H9 (cell line): ENCODE data around the gene UGT1A6. TPM values are rescaled to one million over a fixed set of nuclear protein-coding genes. Genes with fewer than 3 reads are reported as not detected.

Source experiments
- DNase-seq: peaks from one replicate; pipeline ENCODE4 v3.0.0-alpha.2; 2017
- H2AFZ ChIP-seq: one replicate; pipeline ENCODE4 v1.6.1; 2013; ENCODE audit warnings: mild to moderate bottlenecking, low read length, control low read depth, moderate library complexity
- H2AK5ac ChIP-seq: 2 replicates; pipeline ENCODE4 v1.6.1; 2013; ENCODE audit warnings: low read length, control low read depth, mixed read lengths; ENCODE audit not compliant: insufficient read length
- H2BK120ac ChIP-seq: one replicate; pipeline ENCODE4 v1.6.1; 2013; ENCODE audit warnings: low read depth, mild to moderate bottlenecking, low read length, control low read depth, inconsistent platforms; ENCODE audit not compliant: poor library complexity, severe bottlenecking
- H2BK12ac ChIP-seq: 2 replicates; pipeline ENCODE4 v1.6.1; 2013; ENCODE audit warnings: low read length, control low read depth, mixed read lengths, low read depth; ENCODE audit not compliant: insufficient read length
- H2BK15ac ChIP-seq: 2 replicates; pipeline ENCODE4 v1.6.1; 2013; ENCODE audit warnings: low read depth, low read length, control low read depth
- H2BK20ac ChIP-seq: one replicate; pipeline ENCODE4 v1.6.1; 2013; ENCODE audit warnings: low read depth, mild to moderate bottlenecking, low read length, control low read depth, inconsistent platforms; ENCODE audit not compliant: poor library complexity, severe bottlenecking
- H2BK5ac ChIP-seq: 2 replicates; pipeline ENCODE4 v1.6.1; 2013; ENCODE audit warnings: low read length, control low read depth, mixed read lengths; ENCODE audit not compliant: insufficient read length
- H3K14ac ChIP-seq: 2 replicates; pipeline ENCODE4 v1.6.1; 2013; ENCODE audit warnings: low read length, control low read depth; ENCODE audit not compliant: insufficient read depth
- H3K18ac ChIP-seq: 2 replicates; pipeline ENCODE4 v1.6.1; 2013; ENCODE audit warnings: low read depth, mild to moderate bottlenecking, mixed read lengths, low read length, control low read depth; ENCODE audit not compliant: insufficient read length
- H3K23ac ChIP-seq: 2 replicates; pipeline ENCODE4 v1.6.1; 2013; ENCODE audit warnings: low read length, control low read depth, mixed read lengths, low read depth; ENCODE audit not compliant: insufficient read length
- H3K23me2 ChIP-seq: 2 replicates; pipeline ENCODE4 v1.6.1; 2013; ENCODE audit warnings: low read depth, mild to moderate bottlenecking, mixed read lengths, low read length, control low read depth; ENCODE audit not compliant: insufficient read length, poor library complexity, severe bottlenecking
- H3K27ac ChIP-seq: 2 replicates; pipeline ENCODE4 v1.5.1; 2013; ENCODE audit warnings: low read length, control low read depth, mixed read lengths, low read depth; ENCODE audit not compliant: insufficient read length
- H3K27me3 ChIP-seq: 2 replicates; pipeline ENCODE4 v1.6.1; 2013; ENCODE audit warnings: low read length, control low read depth, inconsistent platforms; ENCODE audit not compliant: insufficient read depth
- H3K4ac ChIP-seq: 2 replicates; pipeline ENCODE4 v1.6.1; 2013; ENCODE audit warnings: low read depth, mild to moderate bottlenecking, control low read depth, inconsistent platforms, low read length, moderate library complexity
- H3K4me1 ChIP-seq: 2 replicates; pipeline ENCODE4 v1.6.1; 2013; ENCODE audit warnings: low read length, control low read depth, inconsistent platforms; ENCODE audit not compliant: insufficient read depth
- H3K4me2 ChIP-seq: 2 replicates; pipeline ENCODE4 v1.6.1; 2013; ENCODE audit warnings: low read length, control low read depth, mixed read lengths; ENCODE audit not compliant: insufficient read length, insufficient read depth
- H3K56ac ChIP-seq: 2 replicates; pipeline ENCODE4 v1.6.1; 2013; ENCODE audit warnings: low read depth, mild to moderate bottlenecking, mixed read lengths, low read length, control low read depth; ENCODE audit not compliant: insufficient read length
- H3K79me1 ChIP-seq: 2 replicates; pipeline ENCODE4 v1.6.1; 2013; ENCODE audit warnings: low read depth, mild to moderate bottlenecking, moderate library complexity, low read length, control low read depth, inconsistent platforms; ENCODE audit not compliant: insufficient read depth, poor library complexity, severe bottlenecking
- H3K79me2 ChIP-seq: 2 replicates; pipeline ENCODE4 v1.6.1; 2013; ENCODE audit warnings: low read length, control low read depth, inconsistent platforms; ENCODE audit not compliant: insufficient read depth
- H3K9ac ChIP-seq: 2 replicates; pipeline ENCODE4 v1.6.1; 2013; ENCODE audit warnings: low read length, control low read depth, mixed read lengths; ENCODE audit not compliant: insufficient read length; ENCODE audit errors: extremely low read depth
- H3K9me3 ChIP-seq: one replicate; pipeline ENCODE4 v1.6.1; 2013; ENCODE audit warnings: low read depth, low read length, inconsistent platforms; ENCODE audit not compliant: control insufficient read depth
- H3T11ph ChIP-seq: one replicate; pipeline ENCODE4 v1.6.1; 2013; ENCODE audit warnings: mild to moderate bottlenecking, low read length, control low read depth, inconsistent platforms
- H4K20me1 ChIP-seq: one replicate; pipeline ENCODE4 v1.6.1; 2013; ENCODE audit not compliant: control insufficient read depth, insufficient read length, insufficient read depth
- H4K5ac ChIP-seq: 2 replicates; pipeline ENCODE4 v1.6.1; 2013; ENCODE audit warnings: low read depth, mild to moderate bottlenecking, mixed read lengths, low read length, control low read depth; ENCODE audit not compliant: insufficient read length
- H4K8ac ChIP-seq: replicated peaks from 2 replicates; pipeline ENCODE4 v1.6.1; 2013; ENCODE audit warnings: low read length, control low read depth, mixed read lengths, low read depth; ENCODE audit not compliant: insufficient read length
- H4K91ac ChIP-seq: 2 replicates; pipeline ENCODE4 v1.6.1; 2013; ENCODE audit warnings: low read depth, mild to moderate bottlenecking, moderate library complexity, mixed read lengths, low read length, control low read depth; ENCODE audit not compliant: insufficient read length
- H3K27ac Mint-ChIP-seq, 3 experiments: 2 replicates in 2 of 3; 3 replicates in 1 of 3; pipeline ENCODE4 v1.8.0; 2020 to 2021; ENCODE audit warnings: mixed read lengths in 3 of 3, mild to moderate bottlenecking in 1 of 3, moderate library complexity in 1 of 3
- H3K27me3 Mint-ChIP-seq: 2 replicates; pipeline ENCODE4 v1.8.0; 2021; ENCODE audit warnings: low read depth, mild to moderate bottlenecking, moderate library complexity, mixed read lengths
- H3K36me3 Mint-ChIP-seq, 3 experiments: 2 replicates in 2 of 3; 3 replicates in 1 of 3; pipeline ENCODE4 v1.8.0; 2020 to 2021; ENCODE audit warnings: low read depth in 3 of 3, mixed read lengths in 3 of 3; ENCODE audit not compliant: insufficient read depth in 1 of 3
- H3K4me1 Mint-ChIP-seq, 2 experiments: 2 replicates each; pipeline ENCODE4 v1.8.0; 2020; ENCODE audit warnings: mixed read lengths in 2 of 2
- H3K4me3 Mint-ChIP-seq, 2 experiments: 2 replicates in 1 of 2; 3 replicates in 1 of 2; pipeline ENCODE4 v1.8.0; 2020 to 2021; ENCODE audit warnings: mild to moderate bottlenecking in 2 of 2, mixed read lengths in 2 of 2, moderate library complexity in 1 of 2
- H3K9me3 Mint-ChIP-seq, 2 experiments: 2 replicates in 1 of 2; 3 replicates in 1 of 2; pipeline ENCODE4 v1.8.0; 2020; ENCODE audit warnings: mild to moderate bottlenecking in 2 of 2, mixed read lengths in 2 of 2, moderate library complexity in 1 of 2
- CTCF ChIP-seq: fragments of 200-600 bp; sonication (generic); conservative IDR thresholded peaks from 3 replicates; pipeline ENCODE4 v1.8.0; 2021; ENCODE audit warnings: antibody characterized with exemption, mild to moderate bottlenecking
- WGBS: extraction: QIAGEN DNeasy Blood & Tissue Kit; methylation state at CpG from one replicate; pipeline ENCODE4 v1.1.7; 2013; ENCODE audit warnings: missing lambda C conversion rate, low lambda C conversion rate, mixed read lengths; ENCODE audit not compliant: insufficient read length; ENCODE audit errors: extremely low coverage; 5-methylcytosine and 5-hydroxymethylcytosine counted together
- total RNA-seq: library from RNA; stranded (reverse); gene quantifications from 2 replicates; pipeline ENCODE4 v1.2.1, GENCODE V29; 2021

The UGT1A6 gene
- total RNA-seq, 1 experiment from 2014 or later = not detected

GRCh38 chr2:233708942-233709341, 16.3 kb downstream of the UGT1A6 start:
- Histone ChIP-seq H4K5ac (no peak overlapping the region), H3K27me3 (no peaks in the 10 kb centered on the region), H3K4me1 (no peaks in the 10 kb centered on the region), H3K4me2 (no peak overlapping the region), H2BK120ac (no peak overlapping the region), H3K9ac (no peak overlapping the region), H3K27ac (no peak overlapping the region), H3K9me3 (no peaks in the 10 kb centered on the region), H3T11ph (no peak overlapping the region), H3K23ac (no peak overlapping the region), H3K23me2 (peaks cover 5% of the 10 kb centered on the region), H3K79me2 (no peaks in the 10 kb centered on the region), H4K20me1 (no peaks in the 10 kb centered on the region), H3K4ac (no peak overlapping the region), H4K8ac (no peak overlapping the region), H4K91ac (no peak overlapping the region), H3K18ac (no peak overlapping the region), H3K79me1 (no peaks in the 10 kb centered on the region), H2BK20ac (no peak overlapping the region), H2AK5ac (no peak overlapping the region), H2BK5ac (no peak overlapping the region), H3K14ac (no peak overlapping the region), H2BK12ac (no peak overlapping the region), H2BK15ac (no peak overlapping the region), H3K56ac (no peak overlapping the region), H2AFZ (no peak overlapping the region)
- TF ChIP-seq CTCF = no peak
- Mint-ChIP-seq H3K4me1 (peaks cover 7% of the 10 kb centered on the region in 2 experiments), H3K9me3 (peaks cover 3 to 4% of the 10 kb centered on the region in 2 experiments; a peak in 3 of 5 replicates), H3K4me3 (no peak overlapping the region), H3K36me3 (peaks cover 0 to 4% (median 0%) of the 10 kb centered on the region in 3 experiments; a peak in 1 of 7 replicates), H3K27me3 (peaks cover 8% of the 10 kb centered on the region), H3K27ac (no peak overlapping the region)
- WGBS = no CpG with 5 or more reads among the region's 5 CpGs
- DNase-seq = no peak
